CD14-positive monocyte (primary cell): ENCODE results near the gene GABRD. TPM values are rescaled to one million over a fixed set of nuclear protein-coding genes. Genes with fewer than 3 reads are reported as not detected.

Experiments
- DNase-seq, 3 donors: peaks; one replicate each; pipeline ENCODE4 v3.0.0-alpha.2; 2011 to 2022
- H2AFZ ChIP-seq: 2 replicates; pipeline ENCODE4 v1.6.0; 2012; ENCODE audit warnings: mild to moderate bottlenecking, low read depth, low read length, inconsistent platforms; ENCODE audit not compliant: insufficient read depth, poor library complexity, severe bottlenecking
- H3K27ac ChIP-seq, 2 donors: 1 replicate in 1 of 2; 2 replicates in 1 of 2; pipeline ENCODE4 v1.5.1; 2012 to 2013; ENCODE audit warnings: low read length in 2 of 2, control low read depth in 1 of 2, inconsistent platforms in 1 of 2, low read depth in 1 of 2, mild to moderate bottlenecking in 1 of 2
- H3K27me3 ChIP-seq, 2 donors: one replicate each; pipeline versions ENCODE4 v1.6.0 to v1.6.1; 2011 to 2013; ENCODE audit warnings: low read length in 2 of 2; ENCODE audit not compliant: control insufficient read depth in 2 of 2, insufficient read depth in 2 of 2
- H3K36me3 ChIP-seq, 2 donors: replicated peaks in 1 of 2; 1 replicate in 1 of 2; 2 replicates in 1 of 2; pipeline versions ENCODE4 v1.5.1 to v1.6.1; 2012 to 2013; ENCODE audit warnings: low read length in 2 of 2, control low read depth in 1 of 2, inconsistent platforms in 1 of 2, mild to moderate bottlenecking in 1 of 2; ENCODE audit not compliant: insufficient read depth in 2 of 2, control insufficient read depth in 1 of 2
- H3K4me1 ChIP-seq, 2 donors: 1 replicate in 1 of 2; 2 replicates in 1 of 2; pipeline versions ENCODE4 v1.5.1 to v1.6.1; 2012 to 2013; ENCODE audit warnings: low read length in 2 of 2, control low read depth in 1 of 2, inconsistent platforms in 1 of 2, mild to moderate bottlenecking in 1 of 2, moderate library complexity in 1 of 2; ENCODE audit not compliant: insufficient read depth in 2 of 2, control insufficient read depth in 1 of 2
- H3K4me2 ChIP-seq: replicated peaks from 2 replicates; pipeline ENCODE3; 2012; ENCODE audit warnings: low read length, moderate library complexity, mild to moderate bottlenecking; ENCODE audit not compliant: poor library complexity, severe bottlenecking; ENCODE audit errors: extremely low read depth
- H3K4me3 ChIP-seq, 3 experiments: fragments of 200-600 bp in 1 of 3; sonication (generic) in 1 of 3; replicated peaks in 1 of 3; 1 replicate in 2 of 3; 2 replicates in 1 of 3; pipeline ENCODE4 v1.5.1; 2011 to 2013; ENCODE audit warnings: low read length in 3 of 3, mild to moderate bottlenecking in 3 of 3, control low read depth in 2 of 3, low read depth in 2 of 3, inconsistent platforms in 1 of 3, moderate library complexity in 1 of 3
- H3K79me2 ChIP-seq: 2 replicates; pipeline ENCODE4 v1.6.0; 2012; ENCODE audit warnings: mild to moderate bottlenecking, control low read depth, inconsistent platforms, low read length, moderate library complexity; ENCODE audit not compliant: insufficient read depth
- H3K9ac ChIP-seq: 2 replicates; pipeline ENCODE4 v1.6.0; 2017; ENCODE audit warnings: low read length, mild to moderate bottlenecking; ENCODE audit not compliant: insufficient read depth, poor library complexity, severe bottlenecking
- H3K9me3 ChIP-seq, 2 donors: replicated peaks in 1 of 2; 1 replicate in 1 of 2; 2 replicates in 1 of 2; pipeline versions ENCODE4 v1.5.1 to v1.6.1; 2012 to 2013; ENCODE audit warnings: low read length in 2 of 2, control low read depth in 1 of 2; ENCODE audit not compliant: control insufficient read depth in 1 of 2, insufficient read depth in 1 of 2
- H4K20me1 ChIP-seq: 2 replicates; pipeline ENCODE4 v1.6.0; 2012; ENCODE audit warnings: mild to moderate bottlenecking, low read length, control low read depth, moderate library complexity; ENCODE audit not compliant: insufficient read depth
- H3K27ac Mint-ChIP-seq, 7 donors: one replicate each; pipeline ENCODE4 v1.8.0; 2020; ENCODE audit warnings: mild to moderate bottlenecking in 7 of 7, mixed read lengths in 7 of 7, moderate library complexity in 6 of 7, inconsistent platforms in 2 of 7
- H3K27me3 Mint-ChIP-seq, 3 donors: one replicate each; pipeline ENCODE4 v1.8.0; 2021 to 2022; ENCODE audit warnings: low read depth in 3 of 3, mild to moderate bottlenecking in 3 of 3, mixed read lengths in 3 of 3, moderate library complexity in 3 of 3, inconsistent platforms in 1 of 3
- H3K36me3 Mint-ChIP-seq, 2 donors: one replicate each; pipeline ENCODE4 v1.8.0; 2020; ENCODE audit warnings: mixed read lengths in 2 of 2, inconsistent platforms in 1 of 2, mild to moderate bottlenecking in 1 of 2
- H3K4me1 Mint-ChIP-seq: one replicate; pipeline ENCODE4 v1.8.0; 2020; ENCODE audit warnings: mild to moderate bottlenecking, mixed read lengths
- H3K4me3 Mint-ChIP-seq, 2 donors: one replicate each; pipeline ENCODE4 v1.8.0; 2020; ENCODE audit warnings: mild to moderate bottlenecking in 2 of 2, mixed read lengths in 2 of 2, moderate library complexity in 1 of 2
- H3K9me3 Mint-ChIP-seq, 7 donors: one replicate each; pipeline ENCODE4 v1.8.0; 2020 to 2022; ENCODE audit warnings: mixed read lengths in 7 of 7, mild to moderate bottlenecking in 6 of 7, moderate library complexity in 6 of 7, inconsistent platforms in 2 of 7
- WGBS: methylation state at CpG from one replicate; pipeline ENCODE4 v1.1.5; 2013; ENCODE audit warnings: missing lambda C conversion rate; ENCODE audit not compliant: insufficient coverage; 5-methylcytosine and 5-hydroxymethylcytosine counted together
- intact Hi-C, 2 donors: fragments of 100-400 bp; cut with micrococcal nuclease; formaldehyde crosslinking; loops; one replicate each; pipeline versions ENCODE4 v1.15.0 to v1.15.1; 2023
- polyA plus RNA-seq, 3 donors: library from polyadenylated mRNA; depleted of rRNA in 1 of 3; unstranded in 2 of 3; stranded (reverse) in 1 of 3; fragments of 300-500 nt in 2 of 3; fragments of >200 nt in 1 of 3; fragmentation: Illumina TruSeq in 2 of 3; gene quantifications; 1 replicate in 2 of 3; 2 replicates in 1 of 3; pipeline ENCODE4 v1.2.3, GENCODE V29; 2012 to 2021
- TF ChIP-seq, protein P1 (sequence below): fragments of 200-600 bp; IDR thresholded peaks from one replicate; pipeline ENCODE4 v1.8.0; 2022; ENCODE audit warnings: antibody characterized with exemption, mild to moderate bottlenecking

The GABRD gene
- polyA plus RNA-seq, 3 donors: not detected

DNA sequence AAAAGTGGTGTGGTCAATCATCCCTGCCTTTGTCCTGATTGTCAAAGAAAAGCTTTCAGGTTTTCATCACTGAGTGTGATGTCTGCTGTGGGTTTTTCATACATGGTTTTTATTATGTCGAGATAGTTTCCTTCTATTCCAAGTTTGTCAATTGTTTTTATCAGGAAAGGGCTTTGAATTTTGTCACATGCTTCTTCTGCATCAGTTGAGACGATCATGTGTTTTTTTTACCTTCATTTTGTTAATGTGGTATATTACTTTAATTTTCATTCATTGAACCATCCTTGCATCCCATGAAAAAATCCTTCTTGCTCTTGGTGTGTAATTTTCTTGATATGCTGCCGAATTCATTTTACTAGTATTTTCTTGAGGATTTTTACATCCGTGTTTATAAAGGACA is 46.6 kb downstream of the GABRD start:
- H3K27me3 Mint-ChIP-seq: peaks cover 0 to 4% (median 3%) of the 10 kb centered on the region in 3 donors
- no peak overlapping the region for H3K27ac Mint-ChIP-seq
- Histone ChIP-seq H4K20me1 (no peaks in the 10 kb centered on the region), H3K4me3 (no peak overlapping the region), H3K36me3 (no peaks in the 10 kb centered on the region), H3K27me3 (no peaks in the 10 kb centered on the region), H3K79me2 (no peaks in the 10 kb centered on the region), H3K9me3 (peaks cover 0 to 7% of the 10 kb centered on the region in 2 donors), H3K27ac (no peak overlapping the region), H3K4me1 (no peaks in the 10 kb centered on the region), H3K4me2 (no peak overlapping the region), H2AFZ (no peak overlapping the region), H3K9ac (no peak overlapping the region)
- H3K36me3 Mint-ChIP-seq: no peaks in the 10 kb centered on the region
- intact Hi-C loops: loop anchor here in 1 of 2 donors (5.0 kb wide), 1 partner anchor 52 kb away; no protein-coding TSS in a partner anchor
- TF ChIP-seq, protein P1, sequence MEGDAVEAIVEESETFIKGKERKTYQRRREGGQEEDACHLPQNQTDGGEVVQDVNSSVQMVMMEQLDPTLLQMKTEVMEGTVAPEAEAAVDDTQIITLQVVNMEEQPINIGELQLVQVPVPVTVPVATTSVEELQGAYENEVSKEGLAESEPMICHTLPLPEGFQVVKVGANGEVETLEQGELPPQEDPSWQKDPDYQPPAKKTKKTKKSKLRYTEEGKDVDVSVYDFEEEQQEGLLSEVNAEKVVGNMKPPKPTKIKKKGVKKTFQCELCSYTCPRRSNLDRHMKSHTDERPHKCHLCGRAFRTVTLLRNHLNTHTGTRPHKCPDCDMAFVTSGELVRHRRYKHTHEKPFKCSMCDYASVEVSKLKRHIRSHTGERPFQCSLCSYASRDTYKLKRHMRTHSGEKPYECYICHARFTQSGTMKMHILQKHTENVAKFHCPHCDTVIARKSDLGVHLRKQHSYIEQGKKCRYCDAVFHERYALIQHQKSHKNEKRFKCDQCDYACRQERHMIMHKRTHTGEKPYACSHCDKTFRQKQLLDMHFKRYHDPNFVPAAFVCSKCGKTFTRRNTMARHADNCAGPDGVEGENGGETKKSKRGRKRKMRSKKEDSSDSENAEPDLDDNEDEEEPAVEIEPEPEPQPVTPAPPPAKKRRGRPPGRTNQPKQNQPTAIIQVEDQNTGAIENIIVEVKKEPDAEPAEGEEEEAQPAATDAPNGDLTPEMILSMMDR: no peak
- H3K4me3 Mint-ChIP-seq: no peak overlapping the region
- DNase-seq: no peak
- no CpG with 5 or more reads among the region's 4 CpGs for WGBS
- no peaks in the 10 kb centered on the region for H3K4me1 Mint-ChIP-seq
- peaks cover 0 to 15% (median 7%) of the 10 kb centered on the region in 7 donors for H3K9me3 Mint-ChIP-seq

DNA sequence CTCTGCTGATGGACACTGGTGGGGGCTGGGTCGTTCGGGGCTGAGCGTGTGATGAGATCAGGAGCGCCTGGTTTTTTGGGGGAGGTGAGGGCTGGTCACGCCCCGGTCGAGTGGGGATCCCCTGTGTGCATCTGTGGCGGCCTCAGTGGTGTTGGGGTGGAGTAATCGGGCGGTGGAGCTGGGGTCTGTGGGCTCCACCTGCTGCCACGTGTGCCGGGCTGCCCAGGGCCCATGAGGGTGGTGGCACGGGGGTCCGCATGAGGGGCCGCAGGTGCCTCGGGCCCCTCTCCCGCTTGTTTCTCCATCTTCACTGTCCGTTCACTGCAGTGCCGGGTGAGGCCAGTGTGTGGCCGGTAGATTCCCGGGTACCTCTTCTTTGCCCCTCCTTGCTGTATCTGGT is 48.2 kb downstream of the GABRD start:
- Histone ChIP-seq H2AFZ (no peak overlapping the region), H3K4me2 (no peak overlapping the region), H3K27ac (no peak overlapping the region), H3K9ac (no peak overlapping the region), H3K9me3 (peaks cover 0 to 7% of the 10 kb centered on the region in 2 donors), H3K4me3 (no peak overlapping the region), H3K79me2 (no peaks in the 10 kb centered on the region), H3K36me3 (no peaks in the 10 kb centered on the region), H3K27me3 (no peaks in the 10 kb centered on the region), H4K20me1 (no peaks in the 10 kb centered on the region), H3K4me1 (no peaks in the 10 kb centered on the region)
- Mint-ChIP-seq H3K27me3 (peaks cover 0 to 4% (median 0%) of the 10 kb centered on the region in 3 donors), H3K4me1 (no peaks in the 10 kb centered on the region), H3K4me3 (no peak overlapping the region), H3K36me3 (no peaks in the 10 kb centered on the region), H3K9me3 (peaks cover 0 to 15% (median 7%) of the 10 kb centered on the region in 7 donors), H3K27ac (no peak overlapping the region)
- TF ChIP-seq, protein P1: no peak
- DNase-seq: no peak
- intact Hi-C loops: loop anchor here in 1 of 2 donors (5.0 kb wide), 1 partner anchor 50 kb away; no protein-coding TSS in a partner anchor
- over 99% methylated on average over 14 of the region's 21 CpGs for WGBS
